H9 (cell line): Measurements from ENCODE around the gene GAGE12F. TPM values are rescaled to one million over a fixed set of nuclear protein-coding genes. Genes with fewer than 3 reads are reported as not detected.
"Not testable (repeated sequence)": the region's sequence is repeated elsewhere in the genome, so short reads cannot be mapped to it uniquely, and the experiment has no call there.

Experiments used
- DNase-seq: peaks from one replicate; pipeline ENCODE4 v3.0.0-alpha.2; 2017
- H2AFZ ChIP-seq: one replicate; pipeline ENCODE4 v1.6.1; 2013; ENCODE audit warnings: mild to moderate bottlenecking, low read length, control low read depth, moderate library complexity
- H2AK5ac ChIP-seq: 2 replicates; pipeline ENCODE4 v1.6.1; 2013; ENCODE audit warnings: low read length, control low read depth, mixed read lengths; ENCODE audit not compliant: insufficient read length
- H2BK120ac ChIP-seq: one replicate; pipeline ENCODE4 v1.6.1; 2013; ENCODE audit warnings: low read depth, mild to moderate bottlenecking, low read length, control low read depth, inconsistent platforms; ENCODE audit not compliant: poor library complexity, severe bottlenecking
- H2BK12ac ChIP-seq: 2 replicates; pipeline ENCODE4 v1.6.1; 2013; ENCODE audit warnings: low read length, control low read depth, mixed read lengths, low read depth; ENCODE audit not compliant: insufficient read length
- H2BK15ac ChIP-seq: 2 replicates; pipeline ENCODE4 v1.6.1; 2013; ENCODE audit warnings: low read depth, low read length, control low read depth
- H2BK20ac ChIP-seq: one replicate; pipeline ENCODE4 v1.6.1; 2013; ENCODE audit warnings: low read depth, mild to moderate bottlenecking, low read length, control low read depth, inconsistent platforms; ENCODE audit not compliant: poor library complexity, severe bottlenecking
- H2BK5ac ChIP-seq: 2 replicates; pipeline ENCODE4 v1.6.1; 2013; ENCODE audit warnings: low read length, control low read depth, mixed read lengths; ENCODE audit not compliant: insufficient read length
- H3K14ac ChIP-seq: 2 replicates; pipeline ENCODE4 v1.6.1; 2013; ENCODE audit warnings: low read length, control low read depth; ENCODE audit not compliant: insufficient read depth
- H3K18ac ChIP-seq: 2 replicates; pipeline ENCODE4 v1.6.1; 2013; ENCODE audit warnings: low read depth, mild to moderate bottlenecking, mixed read lengths, low read length, control low read depth; ENCODE audit not compliant: insufficient read length
- H3K23ac ChIP-seq: 2 replicates; pipeline ENCODE4 v1.6.1; 2013; ENCODE audit warnings: low read length, control low read depth, mixed read lengths, low read depth; ENCODE audit not compliant: insufficient read length
- H3K23me2 ChIP-seq: 2 replicates; pipeline ENCODE4 v1.6.1; 2013; ENCODE audit warnings: low read depth, mild to moderate bottlenecking, mixed read lengths, low read length, control low read depth; ENCODE audit not compliant: insufficient read length, poor library complexity, severe bottlenecking
- H3K27ac ChIP-seq: 2 replicates; pipeline ENCODE4 v1.5.1; 2013; ENCODE audit warnings: low read length, control low read depth, mixed read lengths, low read depth; ENCODE audit not compliant: insufficient read length
- H3K27me3 ChIP-seq: 2 replicates; pipeline ENCODE4 v1.6.1; 2013; ENCODE audit warnings: low read length, control low read depth, inconsistent platforms; ENCODE audit not compliant: insufficient read depth
- H3K4ac ChIP-seq: 2 replicates; pipeline ENCODE4 v1.6.1; 2013; ENCODE audit warnings: low read depth, mild to moderate bottlenecking, control low read depth, inconsistent platforms, low read length, moderate library complexity
- H3K4me1 ChIP-seq: 2 replicates; pipeline ENCODE4 v1.6.1; 2013; ENCODE audit warnings: low read length, control low read depth, inconsistent platforms; ENCODE audit not compliant: insufficient read depth
- H3K4me2 ChIP-seq: 2 replicates; pipeline ENCODE4 v1.6.1; 2013; ENCODE audit warnings: low read length, control low read depth, mixed read lengths; ENCODE audit not compliant: insufficient read length, insufficient read depth
- H3K56ac ChIP-seq: 2 replicates; pipeline ENCODE4 v1.6.1; 2013; ENCODE audit warnings: low read depth, mild to moderate bottlenecking, mixed read lengths, low read length, control low read depth; ENCODE audit not compliant: insufficient read length
- H3K79me1 ChIP-seq: 2 replicates; pipeline ENCODE4 v1.6.1; 2013; ENCODE audit warnings: low read depth, mild to moderate bottlenecking, moderate library complexity, low read length, control low read depth, inconsistent platforms; ENCODE audit not compliant: insufficient read depth, poor library complexity, severe bottlenecking
- H3K79me2 ChIP-seq: 2 replicates; pipeline ENCODE4 v1.6.1; 2013; ENCODE audit warnings: low read length, control low read depth, inconsistent platforms; ENCODE audit not compliant: insufficient read depth
- H3K9ac ChIP-seq: 2 replicates; pipeline ENCODE4 v1.6.1; 2013; ENCODE audit warnings: low read length, control low read depth, mixed read lengths; ENCODE audit not compliant: insufficient read length; ENCODE audit errors: extremely low read depth
- H3K9me3 ChIP-seq: one replicate; pipeline ENCODE4 v1.6.1; 2013; ENCODE audit warnings: low read depth, low read length, inconsistent platforms; ENCODE audit not compliant: control insufficient read depth
- H3T11ph ChIP-seq: one replicate; pipeline ENCODE4 v1.6.1; 2013; ENCODE audit warnings: mild to moderate bottlenecking, low read length, control low read depth, inconsistent platforms
- H4K20me1 ChIP-seq: one replicate; pipeline ENCODE4 v1.6.1; 2013; ENCODE audit not compliant: control insufficient read depth, insufficient read length, insufficient read depth
- H4K5ac ChIP-seq: 2 replicates; pipeline ENCODE4 v1.6.1; 2013; ENCODE audit warnings: low read depth, mild to moderate bottlenecking, mixed read lengths, low read length, control low read depth; ENCODE audit not compliant: insufficient read length
- H4K8ac ChIP-seq: replicated peaks from 2 replicates; pipeline ENCODE4 v1.6.1; 2013; ENCODE audit warnings: low read length, control low read depth, mixed read lengths, low read depth; ENCODE audit not compliant: insufficient read length
- H4K91ac ChIP-seq: 2 replicates; pipeline ENCODE4 v1.6.1; 2013; ENCODE audit warnings: low read depth, mild to moderate bottlenecking, moderate library complexity, mixed read lengths, low read length, control low read depth; ENCODE audit not compliant: insufficient read length
- H3K27ac Mint-ChIP-seq, 3 experiments: 2 replicates in 2 of 3; 3 replicates in 1 of 3; pipeline ENCODE4 v1.8.0; 2020 to 2021; ENCODE audit warnings: mixed read lengths in 3 of 3, mild to moderate bottlenecking in 1 of 3, moderate library complexity in 1 of 3
- H3K27me3 Mint-ChIP-seq: 2 replicates; pipeline ENCODE4 v1.8.0; 2021; ENCODE audit warnings: low read depth, mild to moderate bottlenecking, moderate library complexity, mixed read lengths
- H3K36me3 Mint-ChIP-seq, 3 experiments: 2 replicates in 2 of 3; 3 replicates in 1 of 3; pipeline ENCODE4 v1.8.0; 2020 to 2021; ENCODE audit warnings: low read depth in 3 of 3, mixed read lengths in 3 of 3; ENCODE audit not compliant: insufficient read depth in 1 of 3
- H3K4me1 Mint-ChIP-seq, 2 experiments: 2 replicates each; pipeline ENCODE4 v1.8.0; 2020; ENCODE audit warnings: mixed read lengths in 2 of 2
- H3K4me3 Mint-ChIP-seq, 2 experiments: 2 replicates in 1 of 2; 3 replicates in 1 of 2; pipeline ENCODE4 v1.8.0; 2020 to 2021; ENCODE audit warnings: mild to moderate bottlenecking in 2 of 2, mixed read lengths in 2 of 2, moderate library complexity in 1 of 2
- H3K9me3 Mint-ChIP-seq, 2 experiments: 2 replicates in 1 of 2; 3 replicates in 1 of 2; pipeline ENCODE4 v1.8.0; 2020; ENCODE audit warnings: mild to moderate bottlenecking in 2 of 2, mixed read lengths in 2 of 2, moderate library complexity in 1 of 2
- WGBS: extraction: QIAGEN DNeasy Blood & Tissue Kit; methylation state at CpG from one replicate; pipeline ENCODE4 v1.1.7; 2013; ENCODE audit warnings: missing lambda C conversion rate, low lambda C conversion rate, mixed read lengths; ENCODE audit not compliant: insufficient read length; ENCODE audit errors: extremely low coverage; 5-methylcytosine and 5-hydroxymethylcytosine counted together
- total RNA-seq: library from RNA; stranded (reverse); gene quantifications from 2 replicates; pipeline ENCODE4 v1.2.1, GENCODE V29; 2021

The GAGE12F gene
- total RNA-seq, 1 experiment from 2014 or later, result not detected

DNA sequence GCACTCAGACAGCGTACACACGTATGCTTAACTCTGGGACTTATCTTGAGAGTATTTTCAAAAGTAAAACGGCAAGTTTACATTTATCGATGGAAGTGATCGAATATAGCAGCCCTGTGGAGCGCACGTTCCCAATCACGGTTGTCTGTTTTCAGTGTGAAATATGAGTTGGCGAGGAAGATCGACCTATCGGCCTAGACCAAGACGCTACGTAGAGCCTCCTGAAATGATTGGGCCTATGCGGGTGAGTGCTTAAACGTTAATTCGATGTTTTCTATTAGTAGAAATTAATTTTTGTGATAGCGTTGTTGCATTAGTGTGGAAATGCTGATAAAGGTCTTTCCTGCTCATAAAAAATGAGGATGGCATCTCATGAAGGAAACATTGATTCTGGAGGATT lies 29.8 kb downstream of the GAGE12F start:
- H3K4me3 Mint-ChIP-seq, H3K56ac ChIP-seq, H2BK15ac ChIP-seq, H4K8ac ChIP-seq, H2AK5ac ChIP-seq, H3K9me3 Mint-ChIP-seq, H3K4me2 ChIP-seq, H2BK5ac ChIP-seq, DNase-seq, H3K27ac ChIP-seq, H3K27me3 Mint-ChIP-seq, H3K4ac ChIP-seq, H3K9me3 ChIP-seq, H2AFZ ChIP-seq, H3T11ph ChIP-seq, H3K14ac ChIP-seq, H4K91ac ChIP-seq, H3K23ac ChIP-seq, H3K4me1 ChIP-seq, H2BK20ac ChIP-seq, H4K20me1 ChIP-seq, H4K5ac ChIP-seq, H3K79me1 ChIP-seq, H3K4me1 Mint-ChIP-seq, H3K79me2 ChIP-seq, H3K36me3 Mint-ChIP-seq, H3K9ac ChIP-seq, H2BK12ac ChIP-seq, H3K27me3 ChIP-seq, H3K18ac ChIP-seq, H2BK120ac ChIP-seq, H3K27ac Mint-ChIP-seq, H3K23me2 ChIP-seq: not testable (repeated sequence)
- WGBS, result no CpG with 5 or more reads among the region's 17 CpGs

DNA sequence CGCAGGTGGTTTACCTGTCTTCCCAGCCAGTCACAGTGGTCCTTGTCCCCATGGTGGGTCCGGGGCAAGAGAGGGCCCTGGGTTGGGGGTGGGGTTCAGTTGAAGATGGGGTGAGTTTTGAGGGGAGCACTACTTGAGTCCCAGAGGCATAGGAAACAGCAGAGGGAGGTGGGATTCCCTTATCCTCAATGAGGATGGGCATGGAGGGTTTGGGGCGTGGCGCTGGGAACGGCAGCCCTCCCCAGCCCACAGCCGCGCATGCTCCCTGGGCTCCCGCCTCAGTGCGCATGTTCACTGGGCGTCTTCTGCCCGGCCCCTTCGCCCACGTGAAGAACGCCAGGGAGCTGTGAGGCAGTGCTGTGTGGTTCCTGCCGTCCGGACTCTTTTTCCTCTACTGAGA lies 38.1 kb downstream of the GAGE12F start, which contains the start of gene GAGE1:
TSS of gene GAGE1 (plus strand) at position 301 of the 400 bp plus-strand sequence. CDS start 1,155 bp downstream, outside the sequence.
- H2AK5ac ChIP-seq, H3K4ac ChIP-seq, H3K14ac ChIP-seq, H3T11ph ChIP-seq, H2BK5ac ChIP-seq, H3K23me2 ChIP-seq, H2BK120ac ChIP-seq, H3K27me3 ChIP-seq, H3K18ac ChIP-seq, H3K36me3 Mint-ChIP-seq, H3K4me1 ChIP-seq, H3K27ac Mint-ChIP-seq, H3K9me3 ChIP-seq, H3K9ac ChIP-seq, H3K4me3 Mint-ChIP-seq, H3K9me3 Mint-ChIP-seq, H4K5ac ChIP-seq, H3K27me3 Mint-ChIP-seq, H3K27ac ChIP-seq, H3K56ac ChIP-seq, H2AFZ ChIP-seq, H3K4me1 Mint-ChIP-seq, H3K79me1 ChIP-seq, H3K4me2 ChIP-seq, H4K8ac ChIP-seq, H3K79me2 ChIP-seq, H2BK20ac ChIP-seq, H2BK15ac ChIP-seq, H3K23ac ChIP-seq, H4K20me1 ChIP-seq, DNase-seq, H4K91ac ChIP-seq, H2BK12ac ChIP-seq: not testable (repeated sequence)
- no CpG with 5 or more reads among the region's 16 CpGs for WGBS
